Measurements from ENCODE around the gene RNGTT.

The RNGTT gene

GRCh38 chr6:88567696-88568095, 395.7 kb downstream of the RNGTT start:
- no peak for DNase-seq (ENCODE audit: insufficient read length)
- TF ChIP-seq POLR2A (IDR thresholded peaks at IDR 0.05; ENCODE audit: low read depth, low read length) (no peak), TAF1 (IDR thresholded peaks at IDR 0.05; ENCODE audit: borderline replicate concordance, low read depth, low read length) (no peak)
- no peak for FAIRE-seq

GRCh38 chr6:88566746-88567534, 396.5 kb downstream of the RNGTT start:
- FAIRE-seq (peak; percentile 74), DNase-seq (ENCODE audit: insufficient read length) (peak; percentile 32)
- TF ChIP-seq POLR2AphosphoS5 (IDR thresholded peaks at IDR 0.05; ENCODE audit: low read depth, low read length) (no peak), POLR2A (IDR thresholded peaks at IDR 0.05; ENCODE audit: low read depth, low read length) (no peak), TAF1 (IDR thresholded peaks at IDR 0.05; ENCODE audit: borderline replicate concordance, low read depth, low read length) (no peak)

- DNase-seq (ENCODE audit: insufficient read length) (no peak), FAIRE-seq (no peak)
- TF ChIP-seq TAF1 (IDR thresholded peaks at IDR 0.05; ENCODE audit: borderline replicate concordance, low read depth, low read length) = no peak
- no peak for TF ChIP-seq POLR2A (IDR thresholded peaks at IDR 0.05; ENCODE audit: low read depth, low read length)
- TF ChIP-seq POLR2AphosphoS5 (IDR thresholded peaks at IDR 0.05; ENCODE audit: low read depth, low read length) = no peak
These were observed 397.6 kb downstream of the RNGTT start for GRCh38 chr6:88565836-88566235.

DNA sequence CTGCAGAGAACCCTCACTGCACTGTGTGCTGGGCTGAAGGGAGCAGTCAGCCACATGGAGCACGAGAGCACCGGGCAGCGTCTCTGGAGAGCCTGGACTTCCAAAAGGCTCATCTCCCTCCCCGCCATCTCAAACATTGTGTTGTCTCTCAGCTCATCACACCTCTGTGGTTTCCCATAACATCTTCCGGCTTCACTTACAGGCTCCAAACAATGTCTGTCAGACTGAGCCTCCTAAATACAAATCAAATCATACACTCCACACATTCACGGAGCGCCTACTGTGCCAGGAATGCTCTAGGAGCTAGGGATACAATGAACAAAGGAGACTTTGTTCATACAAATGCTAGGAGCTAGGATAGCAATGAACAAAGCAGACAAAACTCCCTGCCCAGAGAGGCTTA, 398.0 kb downstream of the RNGTT start:
- no peak for FAIRE-seq
- no peak for DNase-seq (ENCODE audit: insufficient read length)
- TF ChIP-seq POLR2AphosphoS5 (IDR thresholded peaks at IDR 0.05; ENCODE audit: low read depth, low read length) (no peak), TAF1 (IDR thresholded peaks at IDR 0.05; ENCODE audit: borderline replicate concordance, low read depth, low read length) (no peak), POLR2A (IDR thresholded peaks at IDR 0.05; ENCODE audit: low read depth, low read length) (no peak)

GRCh38 chr6:88563277-88563625, 400.2 kb downstream of the RNGTT start:
- FAIRE-seq (no peak), DNase-seq (ENCODE audit: insufficient read length) (no peak)
- TF ChIP-seq POLR2AphosphoS5 (IDR thresholded peaks at IDR 0.05; ENCODE audit: low read depth, low read length) = no peak
- no peak for TF ChIP-seq POLR2A (IDR thresholded peaks at IDR 0.05; ENCODE audit: low read depth, low read length)
- TF ChIP-seq TAF1 (IDR thresholded peaks at IDR 0.05; ENCODE audit: borderline replicate concordance, low read depth, low read length) = no peak

DNA sequence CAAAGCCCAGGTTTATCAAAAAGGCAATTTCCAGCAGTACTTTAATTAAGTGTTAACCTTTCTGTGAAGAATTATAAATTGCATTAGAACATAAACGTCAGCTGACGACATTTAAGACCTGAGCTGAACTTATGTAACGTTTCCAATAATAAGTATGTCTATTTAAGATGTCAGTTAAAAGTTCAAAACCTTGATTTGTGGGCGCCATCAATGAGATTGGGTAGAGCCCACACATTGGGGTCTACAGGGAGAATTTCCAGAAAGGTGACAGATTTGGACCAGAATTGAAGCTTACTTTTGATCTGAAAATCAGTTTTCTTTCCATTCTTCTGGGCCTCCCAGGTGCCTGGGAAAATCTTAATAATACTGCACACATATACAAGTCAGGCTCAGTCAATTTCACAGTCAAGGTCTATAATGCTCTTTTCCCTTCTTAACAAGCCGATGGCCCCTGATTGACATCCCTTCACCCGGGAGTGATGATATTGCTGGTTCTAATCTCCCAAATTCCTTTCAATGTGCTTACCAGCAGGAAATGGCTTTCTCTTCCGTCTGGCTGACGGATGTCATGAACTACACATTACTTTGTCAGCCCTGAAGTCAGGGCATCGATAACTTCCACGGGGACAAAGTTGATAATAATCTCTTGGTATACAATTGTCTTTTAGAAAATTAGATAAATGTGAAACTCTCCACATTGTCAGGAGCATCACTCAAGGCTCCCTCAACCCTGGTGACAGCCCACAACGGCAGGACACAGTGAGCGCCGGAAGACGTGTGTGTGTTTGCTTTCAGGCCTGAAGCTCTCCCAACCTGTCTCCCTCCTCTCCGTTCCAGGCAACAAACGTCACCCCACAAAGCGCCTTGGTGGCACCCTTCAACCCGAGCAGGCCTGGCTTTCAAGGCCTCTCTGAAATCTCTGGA, 400.8 kb downstream of the RNGTT start:
- no peak for TF ChIP-seq TAF1 (IDR thresholded peaks at IDR 0.05; ENCODE audit: borderline replicate concordance, low read depth, low read length)
- no peak for TF ChIP-seq POLR2A (IDR thresholded peaks at IDR 0.05; ENCODE audit: low read depth, low read length)
- TF ChIP-seq POLR2AphosphoS5 (IDR thresholded peaks at IDR 0.05; ENCODE audit: low read depth, low read length) = no peak
- FAIRE-seq = peak; percentile 53
- no peak for DNase-seq (ENCODE audit: insufficient read length)

DNA sequence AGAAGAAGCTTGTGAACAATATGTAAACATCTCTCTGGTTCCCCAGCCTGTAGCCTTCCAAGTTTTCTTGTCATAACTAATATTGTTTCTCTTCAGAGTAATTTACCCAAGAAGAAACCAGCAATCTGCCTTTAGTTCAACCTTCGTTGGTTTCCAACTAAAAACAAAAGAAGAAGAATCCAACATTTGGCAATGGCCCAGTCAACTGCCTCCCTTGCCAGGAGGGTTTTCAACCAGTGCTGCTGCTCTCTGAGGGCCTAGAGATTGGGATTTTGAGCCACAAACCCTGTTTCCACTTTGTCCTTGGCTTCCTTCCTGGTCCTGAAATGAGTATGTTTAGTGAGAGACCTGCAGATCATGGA, 401.5 kb downstream of the RNGTT start:
- no peak for TF ChIP-seq TAF1 (IDR thresholded peaks at IDR 0.05; ENCODE audit: borderline replicate concordance, low read depth, low read length)
- TF ChIP-seq POLR2AphosphoS5 (IDR thresholded peaks at IDR 0.05; ENCODE audit: low read depth, low read length) = no peak
- TF ChIP-seq POLR2A (IDR thresholded peaks at IDR 0.05; ENCODE audit: low read depth, low read length) = no peak
- no peak for FAIRE-seq
- DNase-seq (ENCODE audit: insufficient read length) = no peak

GRCh38 chr6:88561034-88561953, 402.1 kb downstream of the RNGTT start:
- DNase-seq (ENCODE audit: insufficient read length) (no peak), FAIRE-seq (peak; percentile 50)
- TF ChIP-seq POLR2AphosphoS5 (IDR thresholded peaks at IDR 0.05; ENCODE audit: low read depth, low read length) (no peak), TAF1 (IDR thresholded peaks at IDR 0.05; ENCODE audit: borderline replicate concordance, low read depth, low read length) (no peak), POLR2A (IDR thresholded peaks at IDR 0.05; ENCODE audit: low read depth, low read length) (no peak)
